Tibial nerve (tissue), 4 donors: Measurements from ENCODE around the gene AKT1S1.

Experiments
- CTCF ChIP-seq, 5 experiments: fragments of 200-600 bp in 3 of 5; fragments of 450-650 bp in 2 of 5; sonication (generic) in 3 of 5; IDR thresholded peaks; one replicate each; pipeline ENCODE4 v1.5.1; 2016 to 2019; ENCODE audit warnings: antibody characterized with exemption in 5 of 5, mild to moderate bottlenecking in 3 of 5, moderate library complexity in 2 of 5
- EP300 ChIP-seq, 2 donors: sonication (generic); formaldehyde crosslinking; IDR thresholded peaks; one replicate each; pipeline ENCODE4 v1.6.1; 2017; ENCODE audit warnings: antibody characterized with exemption in 2 of 2, mild to moderate bottlenecking in 1 of 2

DNA sequence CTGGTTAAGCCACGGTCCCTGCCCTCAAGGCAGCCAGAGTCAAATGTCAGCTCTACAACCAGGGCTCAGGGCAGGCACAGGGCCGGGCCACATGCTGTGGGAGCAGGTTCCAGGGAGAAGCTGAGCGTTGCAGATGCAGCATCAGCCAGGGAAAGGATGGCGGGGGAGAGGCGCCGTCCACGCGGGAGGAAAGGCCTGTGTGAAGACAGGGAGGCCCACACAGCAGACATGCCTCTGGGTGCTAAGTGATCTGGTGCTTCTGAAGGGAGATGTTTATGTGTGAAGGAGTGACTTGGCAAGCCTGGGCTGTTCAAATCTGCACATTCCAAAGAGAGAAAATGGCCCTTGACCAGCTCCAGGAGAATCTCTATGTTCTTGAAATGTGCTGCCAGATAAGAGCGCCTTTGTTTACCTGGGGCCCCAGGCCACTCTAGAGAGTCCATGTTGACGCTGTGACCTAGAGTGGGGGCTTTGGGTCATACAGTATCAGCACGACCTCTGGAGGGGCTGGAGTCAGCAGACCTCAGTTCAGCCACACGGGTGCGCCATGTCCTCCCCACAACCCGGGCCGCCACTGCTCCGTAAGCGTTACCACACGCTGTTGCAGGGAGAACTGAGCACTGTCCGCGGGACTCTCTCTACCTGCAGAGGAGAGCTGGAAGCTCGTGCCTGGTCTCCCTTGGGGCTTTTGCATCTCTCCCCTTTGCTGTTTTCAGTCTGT, 36.0 kb upstream of the AKT1S1 start:
- TF ChIP-seq EP300 (IDR thresholded peaks at IDR 0.05) (no peak), CTCF (IDR thresholded peaks at IDR 0.05) (no peak)
